Hepatocyte (in vitro differentiated cells): ENCODE data around the gene CDC42BPA. TPM values are rescaled to one million over a fixed set of nuclear protein-coding genes. Genes with fewer than 3 reads are reported as not detected.

ENCODE experiments used
- DNase-seq: peaks from one replicate; pipeline ENCODE4 v3.0.0-alpha.2; 2016; ENCODE audit warnings: low spot score
- H2AFZ ChIP-seq: fragments of 200-600 bp; sonication (generic); 2 replicates; pipeline ENCODE4 v1.6.0; 2016; ENCODE audit warnings: antibody characterized with exemption, mild to moderate bottlenecking
- H3K27ac ChIP-seq: fragments of 200-600 bp; sonication (generic); 2 replicates; pipeline ENCODE4 v1.5.1; 2016; ENCODE audit warnings: mild to moderate bottlenecking
- H3K27me3 ChIP-seq: fragments of 200-600 bp; sonication (generic); 2 replicates; pipeline ENCODE4 v1.6.1; 2016
- H3K36me3 ChIP-seq: fragments of 200-600 bp; sonication (generic); replicated peaks from 2 replicates; pipeline ENCODE4 v1.5.1; 2016; ENCODE audit warnings: low read depth; ENCODE audit not compliant: insufficient read depth
- H3K4me1 ChIP-seq: fragments of 200-600 bp; sonication (generic); 2 replicates; pipeline ENCODE4 v1.5.1; 2016; ENCODE audit warnings: mild to moderate bottlenecking, moderate library complexity; ENCODE audit not compliant: insufficient read depth
- H3K4me2 ChIP-seq: fragments of 200-600 bp; sonication (generic); 2 replicates; pipeline ENCODE4 v1.6.0; 2016
- H3K4me3 ChIP-seq: fragments of 200-600 bp; sonication (generic); 2 replicates; pipeline ENCODE4 v1.5.1; 2016; ENCODE audit warnings: mild to moderate bottlenecking
- H3K79me2 ChIP-seq: fragments of 200-600 bp; sonication (generic); 2 replicates; pipeline ENCODE4 v1.6.0; 2017; ENCODE audit warnings: mild to moderate bottlenecking
- H3K9me2 ChIP-seq: fragments of 200-600 bp; sonication (generic); replicated peaks from 2 replicates; pipeline ENCODE4 v1.6.0; 2017; ENCODE audit warnings: mild to moderate bottlenecking; ENCODE audit not compliant: insufficient read depth
- H3K9me3 ChIP-seq: fragments of 200-600 bp; sonication (generic); 2 replicates; pipeline ENCODE4 v1.5.1; 2016; ENCODE audit warnings: low read depth, mild to moderate bottlenecking
- H4K20me1 ChIP-seq: fragments of 200-600 bp; sonication (generic); 2 replicates; pipeline ENCODE4 v1.6.0; 2016; ENCODE audit warnings: mild to moderate bottlenecking; ENCODE audit not compliant: insufficient read depth, poor library complexity, severe bottlenecking
- CTCF ChIP-seq: fragments of 200-600 bp; sonication (generic); IDR thresholded peaks from 2 replicates; pipeline ENCODE4 v1.5.1; 2016; ENCODE audit warnings: antibody characterized with exemption, mild to moderate bottlenecking; ENCODE audit not compliant: poor library complexity
- EZH2 ChIP-seq: fragments of 200-600 bp; sonication (generic); IDR thresholded peaks from 2 replicates; pipeline ENCODE4 v1.6.1; 2016; ENCODE audit warnings: antibody characterized with exemption, mild to moderate bottlenecking, borderline replicate concordance
- EZH2phosphoT487 ChIP-seq: fragments of 200-600 bp; sonication (generic); IDR thresholded peaks from one replicate; pipeline ENCODE4 v1.6.1; 2018; ENCODE audit warnings: antibody characterized with exemption, mild to moderate bottlenecking, low read depth, moderate library complexity; ENCODE audit not compliant: unreplicated experiment, severe bottlenecking
- WGBS: methylation state at CpG from one replicate; pipeline ENCODE4 v1.1.6; 2016; ENCODE audit warnings: low lambda C conversion rate; ENCODE audit errors: missing lambda C conversion rate; 5-methylcytosine and 5-hydroxymethylcytosine counted together
- polyA plus RNA-seq: library from polyadenylated mRNA; unstranded; fragments of >200 nt; fragmentation: Nextera tagmentation; extraction: Ambion mirVana; gene quantifications from 2 replicates; pipeline ENCODE4 v1.2.1, GENCODE V29; 2016
- total RNA-seq: library from RNA; depleted of rRNA; stranded (reverse); fragments of >200 nt; gene quantifications from 2 replicates; pipeline ENCODE4 v1.2.3, GENCODE V29; 2014

The CDC42BPA gene
- total and polyA plus RNA-seq, 2 experiments from 2014 or later, result 24.5 to 40.9 TPM

GRCh38 chr1:227333423-227333822, 15.1 kb upstream of the CDC42BPA start:
- no peak for TF ChIP-seq EZH2phosphoT487
- no peak for TF ChIP-seq CTCF
- no peak for TF ChIP-seq EZH2
- no peaks in the 10 kb centered on the region for H3K4me1 ChIP-seq
- no peaks in the 10 kb centered on the region for H3K27me3 ChIP-seq
- H3K79me2 ChIP-seq, result no peaks in the 10 kb centered on the region
- H3K4me2 ChIP-seq, result no peak overlapping the region
- H4K20me1 ChIP-seq, result no peaks in the 10 kb centered on the region
- H3K36me3 ChIP-seq, result no peaks in the 10 kb centered on the region
- DNase-seq, result no peak
- no peak overlapping the region for H2AFZ ChIP-seq
- H3K4me3 ChIP-seq, result no peak overlapping the region
- H3K9me2 ChIP-seq, result no peaks in the 10 kb centered on the region
- no peak overlapping the region for H3K27ac ChIP-seq
- H3K9me3 ChIP-seq, result no peaks in the 10 kb centered on the region
- 96% methylated on average over 4 of the region's 4 CpGs for WGBS

GRCh38 chr1:227330279-227331076, 12.2 kb upstream of the CDC42BPA start:
- no peak for DNase-seq
- Histone ChIP-seq H3K9me2 (no peaks in the 10 kb centered on the region), H3K36me3 (no peaks in the 10 kb centered on the region), H4K20me1 (no peaks in the 10 kb centered on the region), H3K9me3 (no peaks in the 10 kb centered on the region), H3K27ac (no peak overlapping the region), H3K27me3 (no peaks in the 10 kb centered on the region), H3K79me2 (no peaks in the 10 kb centered on the region), H2AFZ (no peak overlapping the region), H3K4me1 (no peaks in the 10 kb centered on the region), H3K4me3 (no peak overlapping the region), H3K4me2 (no peak overlapping the region)
- TF ChIP-seq CTCF (no peak), EZH2phosphoT487 (no peak), EZH2 (no peak)
- WGBS, result 80% methylated on average over 8 of the region's 8 CpGs

- H3K27ac ChIP-seq, result no peak overlapping the region
- WGBS, result 68% methylated on average over 6 of the region's 6 CpGs
- H3K9me2 ChIP-seq, result no peaks in the 10 kb centered on the region
- H2AFZ ChIP-seq, result no peak overlapping the region
- H4K20me1 ChIP-seq, result no peaks in the 10 kb centered on the region
- no peaks in the 10 kb centered on the region for H3K9me3 ChIP-seq
- TF ChIP-seq EZH2phosphoT487 (no peak), EZH2 (no peak), CTCF (no peak)
- H3K79me2 ChIP-seq, result no peaks in the 10 kb centered on the region
- H3K4me3 ChIP-seq, result no peak overlapping the region
- no peak overlapping the region for H3K4me2 ChIP-seq
- no peak for DNase-seq
- no peaks in the 10 kb centered on the region for H3K36me3 ChIP-seq
- H3K27me3 ChIP-seq, result no peaks in the 10 kb centered on the region
- no peaks in the 10 kb centered on the region for H3K4me1 ChIP-seq
These were observed 10.2 kb upstream of the CDC42BPA start for GRCh38 chr1:227328405-227329019.
